Hepatic stellate cell (primary cell): ENCODE results near the gene CEP55.
"Not testable (repeated sequence)": the region's sequence is repeated elsewhere in the genome, so short reads cannot be mapped to it uniquely, and the experiment has no call there.

Experiments used
- DNase-seq: peaks from one replicate; pipeline ENCODE4 v3.0.0; 2011; ENCODE audit warnings: low spot score

CEP55 gene

DNA sequence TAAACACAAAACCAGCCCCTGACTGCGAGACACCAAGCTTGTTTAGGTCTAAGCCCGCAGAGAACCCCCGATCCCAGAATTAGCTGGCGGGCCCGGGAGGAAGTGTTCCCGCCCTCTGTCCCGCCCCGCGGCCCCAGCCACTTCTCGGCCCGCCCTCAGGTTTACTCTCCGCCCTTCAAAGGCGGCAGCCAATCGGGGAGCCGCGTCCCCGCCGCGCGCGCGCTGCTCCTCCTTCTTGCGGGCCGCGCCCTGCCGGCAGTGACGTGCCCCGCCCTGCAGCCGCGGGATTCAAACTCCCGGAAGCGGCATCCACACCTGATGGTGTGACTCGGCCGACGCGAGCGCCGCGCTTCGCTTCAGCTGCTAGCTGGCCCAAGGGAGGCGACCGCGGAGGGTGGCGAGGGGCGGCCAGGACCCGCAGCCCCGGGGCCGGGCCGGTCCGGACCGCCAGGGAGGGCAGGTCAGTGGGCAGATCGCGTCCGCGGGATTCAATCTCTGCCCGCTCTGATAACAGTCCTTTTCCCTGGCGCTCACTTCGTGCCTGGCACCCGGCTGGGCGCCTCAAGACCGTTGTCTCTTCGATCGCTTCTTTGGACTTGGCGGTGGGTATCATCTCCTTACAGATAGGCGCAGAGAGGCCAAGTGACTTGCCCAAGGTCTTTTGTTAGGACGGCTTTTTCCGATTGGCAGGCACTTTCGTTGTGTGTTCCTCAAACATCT is at the start of gene CEP55:
CEP55 (plus strand) TSS at position 291 of the 720 bp plus-strand sequence. CDS start 3,440 bp downstream, outside the sequence.
- DNase-seq, result peak; percentile 89

DNA sequence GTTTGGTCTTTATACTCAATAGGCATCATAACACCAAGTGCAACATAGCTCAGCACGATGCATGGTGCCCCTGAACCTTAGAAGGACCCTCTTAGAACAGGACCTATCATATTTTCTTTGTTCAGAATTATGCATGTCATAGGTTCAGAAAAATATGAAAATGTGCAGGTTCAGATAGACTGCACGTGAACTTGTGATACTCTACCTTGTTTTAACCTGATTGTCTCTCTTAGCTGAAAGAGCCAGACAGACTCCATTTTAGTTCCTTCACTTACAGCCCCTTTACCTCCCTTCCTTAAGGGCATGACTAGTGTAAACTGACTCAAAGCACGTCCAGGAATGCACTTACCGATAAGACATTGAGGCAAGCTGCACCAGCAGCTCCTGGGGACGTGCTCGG is 49.4 kb upstream of the CEP55 start:
- DNase-seq, result no peak

DNA sequence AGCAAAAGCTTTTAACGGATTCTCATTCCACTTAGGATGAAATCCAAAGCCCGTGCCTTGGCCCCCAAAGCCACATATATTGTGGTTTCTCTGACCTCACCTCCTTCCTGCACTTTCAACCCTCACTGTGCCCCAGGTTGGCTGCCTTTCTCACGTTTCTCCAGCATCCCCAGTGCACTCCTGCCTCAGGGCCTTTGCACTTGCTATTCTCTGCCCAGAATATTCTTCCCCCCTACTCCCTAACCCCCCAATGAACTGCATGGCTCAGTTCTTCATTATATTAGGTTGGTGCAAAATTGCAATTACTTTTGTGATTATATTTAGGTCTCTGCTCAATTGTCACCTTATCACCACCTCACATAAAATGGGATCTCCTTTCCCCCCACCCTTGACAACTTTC is 48.4 kb upstream of the CEP55 start:
- DNase-seq, result no peak

DNA sequence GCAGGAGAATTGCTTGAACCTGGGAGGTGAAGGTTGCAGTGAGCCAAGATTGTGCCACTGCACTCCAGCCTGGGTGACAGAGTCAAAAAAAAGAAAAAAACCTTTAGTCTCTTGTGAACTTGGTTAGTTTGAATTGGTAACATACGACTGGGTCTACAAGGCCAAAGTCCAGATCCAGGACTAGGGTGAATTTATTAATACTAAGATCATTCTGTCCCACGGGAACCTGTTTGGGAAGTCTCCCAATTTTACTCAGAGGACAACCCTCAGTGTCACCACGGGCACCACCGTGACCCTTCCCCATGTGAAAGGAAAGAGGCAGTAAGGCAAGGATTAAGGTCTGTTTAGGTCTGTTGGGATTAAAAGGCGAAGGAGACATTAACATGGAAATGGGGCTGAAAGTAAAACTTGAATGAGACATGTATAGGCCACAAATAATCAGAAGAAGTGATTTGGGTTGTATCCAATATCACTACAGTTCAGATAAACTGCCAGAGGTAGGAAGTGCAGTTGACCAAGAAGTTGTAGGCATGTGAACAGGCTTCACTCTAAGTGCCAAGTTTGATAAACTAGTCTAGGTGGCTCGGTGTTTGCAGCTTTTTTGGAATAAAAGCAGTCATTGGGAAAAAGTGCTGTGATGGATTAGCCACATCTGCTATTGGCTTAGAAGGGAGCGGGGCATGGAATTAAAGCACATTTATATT is 45.0 kb upstream of the CEP55 start:
- no peak for DNase-seq

DNA sequence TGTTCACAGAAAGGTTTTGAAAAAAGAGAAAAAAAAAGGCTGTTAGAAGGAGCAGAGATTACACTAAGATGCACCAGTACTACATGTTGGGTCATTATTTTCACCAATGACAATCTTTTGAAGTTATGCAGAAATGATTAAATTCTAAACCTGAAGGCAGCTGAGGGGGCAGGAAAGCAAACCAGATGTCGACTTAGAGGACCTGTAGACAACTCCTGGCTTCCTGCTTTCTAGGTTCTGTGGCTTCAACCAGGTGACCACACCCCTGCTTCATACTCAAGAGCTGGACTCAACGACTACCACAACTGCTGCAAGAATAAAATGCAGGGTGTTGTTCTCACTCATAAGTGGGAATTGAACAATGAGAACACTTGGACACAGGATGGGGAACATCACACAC is 44.3 kb upstream of the CEP55 start:
- no peak for DNase-seq

DNA sequence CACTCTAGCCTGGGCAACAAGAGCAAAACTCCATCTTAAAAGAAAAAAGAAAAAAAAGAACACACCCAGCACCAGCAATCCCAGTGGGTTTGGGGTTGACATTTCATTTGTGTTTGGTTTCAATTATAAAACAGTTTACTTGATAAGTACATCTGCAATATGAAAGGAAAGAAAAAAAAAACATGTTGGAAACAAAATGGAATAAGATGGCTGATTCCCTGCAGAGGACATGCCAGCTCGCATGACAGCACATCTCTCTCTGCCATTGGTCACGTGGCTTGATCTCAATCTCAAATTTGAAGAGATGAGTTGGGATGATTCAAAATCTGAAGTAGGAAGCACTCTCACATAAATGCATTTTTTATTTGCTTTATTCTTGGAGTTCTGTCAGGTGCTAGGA is 42.3 kb upstream of the CEP55 start:
- no peak for DNase-seq

DNA sequence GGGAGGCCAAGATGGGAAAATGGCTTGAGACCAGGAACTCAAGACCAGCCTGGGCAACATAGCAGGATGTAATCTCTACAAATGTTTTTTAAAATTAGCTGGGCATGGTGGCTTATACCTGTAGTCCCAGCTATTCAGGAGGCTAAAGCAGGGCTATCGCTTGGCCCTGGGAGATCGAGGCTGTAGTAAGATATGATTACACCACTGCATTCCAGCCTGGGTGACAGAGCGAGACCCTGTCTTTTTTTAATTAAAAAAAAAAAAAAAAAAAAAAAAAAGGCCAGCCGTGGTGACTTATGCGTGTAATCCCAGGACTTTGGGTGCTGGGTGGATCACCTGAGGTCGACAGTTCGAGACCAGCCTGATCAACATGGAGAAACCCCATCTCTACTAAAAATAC is 41.7 kb upstream of the CEP55 start:
- DNase-seq, result no peak

DNA sequence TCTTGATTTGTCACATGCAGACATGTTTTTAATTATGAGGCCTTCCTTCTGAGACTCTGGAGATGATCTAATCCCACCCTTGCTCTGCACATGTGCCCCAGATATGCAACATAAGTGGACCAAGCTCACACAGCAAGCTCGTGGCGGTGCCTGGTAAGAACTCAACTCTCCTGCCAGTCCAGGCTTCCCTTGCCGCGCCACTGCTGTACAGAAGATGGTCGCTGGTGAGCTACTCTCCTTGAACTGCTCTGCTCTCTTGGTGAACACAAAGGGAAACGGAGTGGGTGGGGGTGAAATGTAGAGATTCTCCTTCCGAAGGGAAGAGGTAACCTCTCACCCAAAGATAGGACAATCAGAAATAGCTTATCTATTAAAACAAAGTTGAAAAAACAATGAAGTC is 39.9 kb upstream of the CEP55 start:
- no peak for DNase-seq

DNA sequence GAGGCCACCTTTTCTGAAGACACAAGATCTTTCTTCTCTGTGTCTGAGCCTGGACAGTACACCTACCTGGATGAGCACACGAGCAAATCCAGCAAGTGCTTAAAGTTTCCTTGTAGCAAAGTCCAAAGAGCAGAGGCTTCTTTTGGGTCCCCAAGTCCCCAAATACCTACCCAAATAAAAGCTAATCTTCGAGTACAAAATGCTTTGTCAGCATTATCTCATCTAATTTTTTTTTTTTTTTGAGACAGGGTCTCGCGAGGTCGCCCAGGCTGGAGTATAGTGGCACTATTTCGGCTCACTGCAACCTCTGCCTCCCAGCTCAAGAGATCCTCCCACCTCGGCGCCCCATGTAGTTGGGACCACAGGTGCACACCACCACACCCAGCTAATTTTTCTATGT is 38.9 kb upstream of the CEP55 start:
- DNase-seq, result no peak

DNA sequence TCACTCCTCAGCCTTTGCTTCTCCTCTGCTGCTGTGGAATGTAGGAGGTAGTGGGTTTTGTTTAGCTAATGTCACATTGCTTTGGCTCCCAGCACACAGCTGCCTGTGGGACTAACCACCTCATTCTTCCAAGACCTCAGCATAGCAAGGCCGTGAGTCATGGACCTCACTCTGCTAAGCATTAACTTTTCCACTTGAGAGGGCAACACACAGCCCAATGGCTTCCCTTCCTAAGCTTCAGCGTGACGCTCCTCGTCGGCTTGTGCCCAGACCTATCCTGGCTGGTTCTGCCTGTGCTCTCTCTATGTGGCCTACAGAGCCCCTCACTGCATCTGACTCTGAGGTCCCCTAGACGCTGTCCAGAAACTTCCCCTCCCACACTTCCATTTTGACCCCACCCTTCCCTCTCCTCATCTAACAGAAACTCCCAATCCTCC is 37.6 kb upstream of the CEP55 start:
- DNase-seq, result peak; percentile 84

DNA sequence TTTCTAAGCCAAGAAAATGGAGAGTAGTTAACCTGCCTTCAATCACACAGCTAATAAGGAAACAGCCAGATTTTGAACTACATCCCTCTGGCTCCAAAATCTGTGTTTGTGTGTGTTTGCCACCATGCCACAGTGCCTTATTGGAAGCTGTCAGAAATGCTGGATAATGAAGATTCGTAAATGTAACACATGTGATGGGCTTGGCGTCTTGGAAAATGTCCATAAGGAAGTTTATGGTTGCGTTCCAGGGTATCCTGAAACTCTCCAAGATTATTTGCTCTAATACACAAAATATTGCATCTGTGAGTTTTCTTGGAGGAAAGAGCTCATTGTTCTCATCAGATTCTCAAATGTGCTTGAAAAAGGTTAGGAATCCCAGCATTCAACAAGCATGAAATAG is 36.9 kb upstream of the CEP55 start:
- no peak for DNase-seq

DNA sequence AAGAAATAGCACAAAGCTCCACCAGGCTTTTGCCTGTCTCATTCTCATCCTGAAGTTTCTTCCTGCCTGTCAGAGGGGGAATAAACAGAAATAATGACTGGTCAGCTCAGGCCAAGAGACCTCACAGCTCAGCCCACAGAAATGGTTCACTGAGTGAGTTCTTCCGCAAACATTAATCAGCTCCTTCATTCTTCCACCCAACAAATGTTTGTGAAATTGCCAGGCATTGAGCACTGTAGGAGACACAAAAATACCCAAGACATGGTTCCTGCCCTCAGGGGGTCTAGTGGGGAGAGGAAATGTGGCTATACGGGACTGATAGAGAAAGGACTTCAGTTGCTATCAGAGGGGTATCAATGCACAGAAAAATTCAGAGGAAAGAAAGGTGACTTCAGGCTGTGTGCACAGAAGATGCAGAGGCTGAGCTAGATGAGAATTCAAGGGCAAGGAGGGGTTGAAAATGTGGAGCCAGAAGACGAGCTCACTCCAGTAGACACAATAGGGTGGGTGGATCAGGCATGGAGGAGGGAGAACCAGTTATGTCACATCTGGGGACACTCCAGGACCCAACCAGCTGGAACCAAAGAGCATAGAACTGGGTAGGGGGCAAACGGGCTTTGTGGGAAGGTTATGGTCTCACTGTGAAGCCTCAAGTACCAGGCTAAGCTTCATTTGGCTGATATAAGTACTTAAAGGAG is 35.2 kb upstream of the CEP55 start:
- DNase-seq, result no peak

DNA sequence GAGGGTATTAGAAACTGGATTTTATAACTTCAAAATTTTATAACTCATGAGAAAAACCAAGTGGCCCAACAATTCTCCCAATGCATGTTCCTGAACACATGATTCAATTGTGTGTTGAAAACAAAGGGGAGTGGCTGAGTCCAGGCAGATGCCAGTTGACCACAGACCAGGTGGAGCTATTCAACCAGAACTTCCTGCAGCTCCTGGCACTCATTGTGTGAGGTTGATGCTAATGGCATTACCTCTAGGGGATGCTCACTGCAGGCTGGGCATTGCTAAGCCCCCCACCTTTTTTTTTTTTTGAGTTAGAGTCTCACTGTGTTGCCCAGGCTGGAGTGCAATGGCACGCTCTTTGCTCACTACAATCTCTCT is 34.6 kb upstream of the CEP55 start:
- DNase-seq, result no peak

DNA sequence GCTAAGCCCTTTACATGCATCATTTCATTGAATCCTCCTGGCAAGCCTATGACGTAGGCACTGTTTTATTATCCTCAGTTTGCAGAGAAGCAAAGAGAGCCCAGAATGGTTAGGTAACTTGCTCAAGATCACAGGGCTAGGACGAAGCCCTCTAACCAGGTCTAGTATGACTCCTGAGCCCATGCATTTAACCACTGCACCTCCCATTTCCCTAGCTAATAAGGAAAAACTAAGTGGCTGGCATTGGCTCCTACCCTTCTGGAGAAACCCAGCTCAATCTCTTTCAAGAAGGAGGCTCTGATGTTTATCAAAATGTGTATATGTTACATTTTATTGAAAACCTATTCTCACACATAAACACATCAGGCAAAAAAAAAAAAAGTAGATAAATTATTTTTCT is 34.0 kb upstream of the CEP55 start:
- DNase-seq, result no peak

DNA sequence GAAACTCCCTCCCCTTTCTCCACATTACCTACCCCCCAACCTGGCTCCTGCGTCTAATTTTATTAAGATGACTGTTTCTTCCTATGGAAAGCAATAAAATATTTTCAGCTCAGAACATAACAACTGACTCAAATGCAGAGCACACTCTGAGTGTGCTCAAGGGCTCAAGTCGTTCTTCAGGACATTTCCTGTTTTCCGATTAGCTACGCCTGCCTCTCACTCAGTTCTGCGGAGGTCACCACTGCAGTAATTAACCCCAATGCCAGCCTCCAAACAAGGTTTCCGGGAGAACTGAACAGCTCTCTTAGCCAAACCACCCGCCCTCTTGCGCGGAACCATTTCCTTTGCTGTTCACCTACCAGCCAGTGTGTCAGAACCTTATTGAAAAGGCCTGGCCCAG is 33.5 kb upstream of the CEP55 start:
- DNase-seq, result no peak

DNA sequence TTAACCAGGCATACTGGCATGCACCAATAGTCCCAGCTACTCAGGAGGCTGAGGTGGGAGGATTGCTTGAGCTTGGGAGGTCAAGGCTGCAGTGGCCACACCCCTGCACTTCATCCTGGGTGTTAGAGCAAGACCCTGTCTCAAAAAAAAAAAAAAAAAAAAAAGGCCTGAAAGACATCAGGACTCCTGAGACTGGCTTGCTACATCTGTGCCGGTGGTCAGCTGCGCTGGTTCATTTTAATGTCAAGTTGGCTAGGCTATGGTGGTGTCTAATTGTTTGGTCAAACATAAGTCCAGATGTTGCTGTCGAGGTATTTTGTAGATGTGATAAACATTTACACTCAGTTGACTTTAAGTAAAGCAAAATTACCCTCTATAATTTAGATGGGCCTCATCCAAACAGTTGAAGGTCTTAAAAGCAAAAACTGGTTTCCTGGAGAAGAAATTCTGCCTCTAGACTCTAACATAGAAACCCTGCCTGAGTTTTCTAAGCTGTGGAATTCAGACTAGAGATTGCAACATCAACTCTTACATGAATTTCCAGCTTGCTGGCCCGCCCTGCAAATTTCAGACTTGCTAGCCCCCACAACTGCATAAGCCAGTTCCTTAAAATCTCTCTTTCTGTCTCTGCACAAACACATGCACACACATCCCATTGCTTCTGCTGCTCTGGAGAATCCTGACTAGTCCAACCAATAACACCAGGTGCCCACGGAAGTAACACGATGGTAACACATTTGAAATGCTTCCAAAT is 32.5 kb upstream of the CEP55 start:
- no peak for DNase-seq

DNA sequence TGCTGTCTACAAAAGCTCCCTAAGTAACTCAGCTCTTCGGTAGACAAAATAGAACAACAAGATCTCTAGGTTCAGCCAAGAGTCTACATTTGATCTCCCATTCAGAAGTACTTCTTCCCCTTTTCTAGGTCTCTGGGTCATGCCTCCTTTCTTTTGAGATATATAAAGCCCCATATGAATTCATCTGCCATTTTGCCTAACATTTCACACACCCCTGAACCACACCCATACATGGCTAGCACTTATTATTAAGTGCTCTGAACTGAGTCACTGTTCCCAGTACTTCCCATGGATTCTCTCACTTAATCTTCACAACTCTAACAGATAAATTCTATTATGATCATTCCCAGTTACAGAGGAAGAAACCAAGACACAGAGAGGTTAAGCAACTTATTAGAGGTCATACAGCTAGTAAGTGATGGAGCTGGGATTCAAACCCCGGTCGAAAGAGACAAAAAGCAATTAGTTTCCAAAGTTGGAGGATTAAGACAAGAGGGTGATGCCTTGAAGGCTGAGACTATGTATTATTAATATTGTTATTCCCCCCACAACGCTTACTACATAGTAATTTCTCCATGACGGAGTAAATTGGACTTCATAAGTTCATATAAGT is 31.5 kb upstream of the CEP55 start:
- no peak for DNase-seq

DNA sequence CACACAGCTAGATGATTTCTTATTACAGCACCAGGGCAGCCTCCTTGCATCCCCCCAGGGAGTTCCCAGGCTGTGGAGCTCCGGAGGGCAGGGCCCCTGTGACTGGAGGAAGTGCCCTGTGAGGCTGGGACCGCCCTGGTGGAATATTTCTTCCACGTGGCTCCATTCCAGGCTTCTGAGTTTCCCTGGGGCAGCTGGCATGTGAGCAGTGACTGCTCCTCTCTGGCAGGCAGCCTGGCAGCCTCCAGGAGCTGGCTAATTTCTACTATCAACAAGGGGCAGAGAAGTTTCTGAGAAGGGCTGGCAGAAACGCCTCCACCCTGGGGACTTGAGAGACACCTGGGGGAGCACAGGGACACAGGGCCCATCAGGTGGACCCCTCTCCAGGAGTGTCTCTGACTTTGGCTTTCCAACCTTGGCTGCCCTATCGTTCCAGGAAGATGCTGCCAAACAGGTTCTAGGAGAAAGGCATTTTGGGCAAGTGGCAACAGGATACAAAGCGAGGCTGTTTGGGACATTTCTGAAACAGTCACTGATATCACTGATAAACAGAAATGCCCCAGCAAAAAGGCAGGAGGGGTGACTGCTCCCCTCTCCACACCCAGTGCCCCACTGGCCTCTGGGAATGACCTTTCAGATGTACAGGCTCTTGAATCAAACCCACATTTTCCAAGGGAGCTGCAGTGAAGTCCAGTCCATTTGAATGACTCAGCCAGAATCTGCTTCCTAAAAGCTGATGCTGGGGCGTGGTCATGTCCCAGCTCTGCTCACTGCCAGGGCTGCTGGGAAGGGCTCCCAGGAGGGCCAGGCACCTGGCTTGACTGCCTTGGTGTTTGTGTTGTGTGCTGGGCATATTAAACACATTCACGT is 30.4 kb upstream of the CEP55 start:
- peak; percentile 79 for DNase-seq

DNA sequence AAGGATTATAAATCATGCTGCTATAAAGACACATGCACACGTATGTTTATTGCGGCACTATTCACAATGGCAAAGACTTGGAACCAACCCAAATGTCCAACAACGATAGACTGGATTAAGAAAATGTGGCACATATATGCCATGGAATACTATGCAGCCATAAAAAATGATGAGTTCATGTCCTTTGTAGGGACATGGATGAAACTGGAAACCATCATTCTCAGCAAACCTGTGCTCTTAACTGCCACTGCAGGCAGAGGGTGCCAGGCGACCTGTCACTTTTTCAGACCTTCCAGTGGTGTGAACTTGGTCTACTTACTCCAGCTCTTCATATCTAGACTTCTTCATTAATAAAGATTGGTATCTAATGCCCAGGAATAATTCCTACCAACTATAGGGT is 28.8 kb upstream of the CEP55 start:
- DNase-seq, result not testable (repeated sequence)

DNA sequence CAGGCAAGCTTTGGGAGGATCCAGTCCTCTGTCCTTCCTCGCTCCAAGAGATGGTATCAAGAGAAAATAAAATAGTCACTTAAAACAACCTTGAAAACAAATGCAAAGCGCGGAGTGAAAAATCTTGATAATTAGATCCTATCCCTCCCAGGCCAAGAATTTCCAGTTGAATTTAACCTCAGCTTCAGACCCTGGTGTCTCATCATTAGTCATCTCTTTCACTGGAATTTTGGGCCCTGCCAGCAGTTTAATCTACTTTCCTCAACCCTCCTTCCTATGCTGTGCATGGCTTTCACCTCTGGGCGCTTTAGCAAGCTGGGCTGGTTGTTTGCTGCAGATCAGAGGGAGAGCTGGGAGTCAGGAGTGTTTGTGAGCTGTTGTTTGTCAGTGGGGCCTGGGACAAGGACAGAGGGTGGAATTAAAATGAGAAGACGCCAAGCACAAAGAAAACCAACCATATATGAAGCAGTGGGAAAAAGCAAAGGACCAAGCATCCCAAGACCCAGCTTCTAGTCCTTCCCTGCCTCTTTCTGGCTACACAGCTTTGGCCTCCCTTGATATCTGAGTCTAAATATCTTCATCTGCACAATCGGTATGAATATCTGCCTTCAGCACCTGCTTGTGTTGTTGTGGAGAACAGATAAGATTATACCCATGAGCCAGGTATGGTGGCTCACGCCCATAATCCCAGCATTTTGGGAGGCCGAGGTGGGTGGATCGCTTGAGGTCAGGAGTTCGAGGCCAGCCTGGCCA is 27.8 kb upstream of the CEP55 start:
- DNase-seq, result peak; percentile 80
